ENCODE results near the gene HGF.

Gene HGF

GRCh38 chr7:81714306-81714705, 55.5 kb downstream of the HGF start:
- DNase-seq = no peak

- no peak for DNase-seq
These were observed 59.1 kb downstream of the HGF start for GRCh38 chr7:81710751-81711150.

- no peak for DNase-seq
These were observed 60.0 kb downstream of the HGF start for GRCh38 chr7:81709836-81710235.

- DNase-seq = no peak
These were observed 61.9 kb downstream of the HGF start for GRCh38 chr7:81707966-81708365.

GRCh38 chr7:81707196-81707595, 62.7 kb downstream of the HGF start:
- no peak for DNase-seq

DNA sequence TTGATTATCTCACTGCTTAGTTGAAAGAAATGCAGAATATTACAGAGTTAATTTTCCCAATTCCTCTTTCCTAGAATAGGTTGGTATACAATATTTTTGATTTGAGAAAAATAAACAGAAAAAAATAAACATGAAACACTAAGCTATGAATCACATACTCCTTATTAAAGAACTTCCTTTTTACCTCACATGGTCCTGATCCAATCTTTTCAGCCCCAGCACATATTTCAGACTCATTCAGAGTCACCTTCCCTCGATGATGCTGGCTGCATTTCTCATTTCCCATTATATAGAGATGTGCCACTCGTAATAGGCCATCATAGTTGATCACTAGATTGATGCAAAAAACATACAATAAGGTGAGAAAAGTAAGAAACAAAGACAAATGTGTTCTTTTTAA, 64.6 kb downstream of the HGF start:
- no peak for DNase-seq

GRCh38 chr7:81704595-81704994, 65.3 kb downstream of the HGF start:
- no peak for DNase-seq

GRCh38 chr7:81698965-81699364, 70.9 kb downstream of the HGF start:
- DNase-seq = no peak

- DNase-seq = no peak
These were observed 75.1 kb downstream of the HGF start for GRCh38 chr7:81694711-81695110.

- no peak for DNase-seq
These were observed 76.0 kb downstream of the HGF start for GRCh38 chr7:81693894-81694293.

DNA sequence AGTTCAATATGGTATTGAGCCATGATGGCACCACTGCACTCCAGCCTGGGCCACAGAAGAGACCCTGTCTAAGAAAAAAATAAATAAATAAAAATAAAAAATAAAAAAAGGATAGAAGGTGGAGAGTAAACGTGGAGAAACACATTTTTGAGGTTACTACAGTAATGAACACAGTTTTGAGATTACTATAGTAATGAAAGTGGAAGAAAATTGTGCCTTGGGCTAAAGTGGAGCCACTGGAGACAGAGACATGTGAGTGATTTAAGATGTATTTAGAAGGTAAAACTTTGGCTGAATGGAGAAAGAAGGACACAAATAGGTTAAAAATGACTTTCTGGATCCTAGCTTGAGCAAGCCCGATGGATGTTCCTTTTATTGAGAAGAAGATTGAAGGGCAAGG, 76.8 kb downstream of the HGF start:
- no peak for DNase-seq

DNA sequence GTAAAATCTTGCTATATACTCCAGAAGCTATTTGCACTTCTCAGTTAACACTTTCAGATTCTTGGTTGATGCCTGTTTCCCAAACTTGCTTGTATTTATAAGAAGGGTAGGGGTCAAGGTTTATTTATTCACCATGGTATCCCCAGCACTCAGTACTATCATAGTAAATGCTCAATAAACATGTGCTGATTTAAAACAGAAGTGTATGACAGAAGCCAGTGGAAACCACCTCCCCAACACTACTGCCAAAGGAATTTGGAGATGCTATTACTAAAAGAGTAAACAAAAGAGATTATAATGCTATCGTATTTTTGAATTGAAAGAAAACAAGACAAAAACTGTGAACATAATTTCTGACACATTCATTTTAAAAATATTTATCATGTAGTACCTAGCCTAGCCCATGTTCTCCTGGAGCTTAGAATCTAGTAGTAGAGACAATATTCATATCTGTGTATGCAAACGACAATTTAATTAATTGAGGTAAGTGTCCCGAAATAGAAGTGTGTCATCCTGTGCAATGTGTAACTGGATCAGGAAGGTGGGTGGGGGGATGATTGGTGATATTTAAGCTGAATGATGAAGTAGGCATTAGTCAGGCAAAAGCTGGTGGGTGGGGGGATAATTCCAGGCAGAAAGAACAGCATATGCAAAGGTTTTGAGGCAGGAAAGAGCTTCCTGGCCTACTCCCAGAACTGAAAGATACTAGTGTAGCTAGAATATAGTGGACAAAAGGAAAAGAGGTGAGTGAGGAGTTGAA, 77.5 kb downstream of the HGF start:
- DNase-seq = no peak

GRCh38 chr7:81691199-81691821, 78.5 kb downstream of the HGF start:
- no peak for DNase-seq

GRCh38 chr7:81690688-81691087, 79.2 kb downstream of the HGF start:
- DNase-seq = no peak

GRCh38 chr7:81690251-81690650, 79.6 kb downstream of the HGF start:
- no peak for DNase-seq

DNA sequence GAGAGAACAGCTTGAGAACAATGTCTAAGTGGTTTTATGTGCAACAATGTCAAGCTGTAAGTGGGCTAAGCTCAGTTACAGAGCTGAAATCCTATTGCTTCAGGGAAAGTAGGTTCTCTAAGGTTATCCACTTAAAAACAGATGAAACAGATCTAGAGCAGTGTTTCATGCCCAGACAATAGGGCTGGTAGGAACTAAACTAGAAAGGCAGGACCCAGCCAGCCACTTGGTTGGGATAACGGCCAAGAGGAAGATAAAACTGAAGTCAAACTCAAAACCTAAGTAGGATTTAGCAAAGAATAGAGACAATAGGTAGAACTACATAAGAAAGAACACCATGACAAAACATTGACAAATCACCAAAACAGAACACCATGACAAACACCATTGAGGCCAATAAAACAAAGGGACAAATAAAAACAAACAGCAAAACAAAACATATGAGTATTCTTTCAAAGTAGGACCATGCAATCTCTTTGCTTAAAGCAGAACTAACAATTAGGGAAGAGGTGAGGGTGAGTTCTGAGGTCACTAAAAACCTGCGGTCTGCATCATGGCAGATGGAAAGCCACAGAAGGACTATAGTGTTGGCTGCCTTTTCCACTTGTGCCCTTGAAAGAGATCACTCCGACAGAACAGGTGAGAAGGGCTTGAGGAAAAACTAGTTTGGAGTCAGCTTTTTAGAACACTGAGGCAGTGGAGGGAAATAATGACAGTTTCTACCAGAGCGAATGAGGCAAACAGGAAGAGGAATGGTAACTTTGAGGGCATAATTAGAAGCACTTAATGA, 81.0 kb downstream of the HGF start:
- DNase-seq = no peak

- DNase-seq = no peak
These were observed 82.8 kb downstream of the HGF start for GRCh38 chr7:81687062-81687461.

DNA sequence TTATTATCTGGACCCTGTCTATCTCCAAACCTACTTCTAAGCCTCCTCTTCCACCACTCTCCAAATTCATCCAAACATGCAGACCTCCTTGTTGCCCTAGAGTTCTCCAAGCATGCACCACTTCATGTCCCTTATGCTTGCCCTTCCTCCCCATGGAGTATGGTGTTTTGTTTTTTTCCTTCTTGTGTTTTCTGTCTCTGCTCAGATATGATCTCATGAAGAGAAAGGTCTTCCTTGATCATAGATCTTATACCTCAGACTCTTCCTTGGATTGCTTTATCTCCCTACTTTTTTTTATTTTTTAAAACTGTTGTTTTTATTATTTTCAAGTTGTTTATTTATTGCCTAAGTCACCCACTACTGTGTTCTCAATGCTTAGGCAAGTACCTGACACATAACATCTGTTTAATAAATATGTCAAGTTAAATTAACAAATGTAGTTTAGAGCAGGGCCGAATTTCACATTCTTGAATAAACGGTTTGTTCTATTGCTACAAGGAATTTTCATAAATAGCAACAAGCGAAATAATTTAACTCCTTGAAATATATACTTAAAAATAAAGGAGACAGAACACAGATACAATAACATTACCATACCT, 84.5 kb downstream of the HGF start:
- no peak for DNase-seq

GRCh38 chr7:81684514-81685269, 85.2 kb downstream of the HGF start:
- no peak for DNase-seq

DNA sequence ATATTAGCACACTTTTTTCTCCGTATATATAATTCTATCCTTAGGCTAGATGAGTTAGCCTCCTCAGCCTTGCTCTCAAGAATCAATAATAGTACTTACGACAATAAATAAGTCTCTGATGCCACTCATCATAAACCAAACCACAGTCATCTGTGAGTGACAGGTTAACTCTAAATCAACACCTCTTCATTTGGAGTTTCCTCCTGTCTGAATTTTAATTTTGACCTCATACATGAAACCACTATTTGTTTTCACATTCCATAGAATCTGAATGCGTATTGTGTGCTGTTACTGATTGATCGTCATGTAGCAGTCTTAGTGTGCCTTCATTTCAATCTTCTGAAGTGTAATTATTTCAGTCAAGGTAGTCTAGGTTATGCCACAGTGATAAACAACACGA, 85.8 kb downstream of the HGF start:
- DNase-seq = no peak

DNA sequence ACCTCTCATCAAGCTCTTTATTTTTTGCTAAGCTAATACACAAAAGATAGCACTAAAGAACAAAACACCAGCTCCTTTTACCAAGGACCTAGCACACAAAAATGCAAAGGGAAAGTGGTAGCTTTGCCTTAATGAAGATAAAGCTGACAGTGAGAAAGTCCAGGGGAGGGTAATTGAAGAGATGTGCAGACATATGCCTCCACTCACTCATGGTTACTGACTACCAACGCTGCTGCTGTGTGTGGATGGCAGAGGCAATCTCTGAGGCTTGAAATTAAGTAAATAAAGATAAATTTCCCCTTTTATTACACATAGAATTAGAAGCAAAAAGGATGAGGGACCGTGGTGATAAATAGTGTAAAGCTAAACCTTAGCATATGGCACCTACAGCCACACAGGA, 87.0 kb downstream of the HGF start:
- DNase-seq = no peak

DNA sequence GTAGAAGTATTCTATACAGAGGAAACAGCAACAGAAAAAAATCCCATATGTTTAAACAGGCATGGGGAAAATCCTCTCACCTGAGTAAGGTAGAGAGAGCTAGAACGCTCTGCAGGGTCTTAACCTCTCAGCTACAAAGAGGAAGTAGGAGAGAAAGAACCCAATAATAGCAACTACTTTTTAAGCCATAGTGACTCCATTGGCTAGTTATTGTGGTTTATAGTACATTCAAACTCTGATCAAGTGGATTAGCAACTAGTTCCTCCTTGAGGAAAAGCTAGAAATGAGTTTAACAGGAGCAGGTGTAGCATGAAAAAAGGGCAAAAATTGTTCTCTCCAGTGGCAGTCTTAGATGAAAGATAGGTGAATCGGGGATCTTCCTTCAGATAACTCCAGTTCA, 89.7 kb downstream of the HGF start:
- no peak for DNase-seq

GRCh38 chr7:81676813-81677212, 93.0 kb downstream of the HGF start:
- DNase-seq = no peak
